Measurements from ENCODE around the gene CDH22.

The CDH22 gene

DNA sequence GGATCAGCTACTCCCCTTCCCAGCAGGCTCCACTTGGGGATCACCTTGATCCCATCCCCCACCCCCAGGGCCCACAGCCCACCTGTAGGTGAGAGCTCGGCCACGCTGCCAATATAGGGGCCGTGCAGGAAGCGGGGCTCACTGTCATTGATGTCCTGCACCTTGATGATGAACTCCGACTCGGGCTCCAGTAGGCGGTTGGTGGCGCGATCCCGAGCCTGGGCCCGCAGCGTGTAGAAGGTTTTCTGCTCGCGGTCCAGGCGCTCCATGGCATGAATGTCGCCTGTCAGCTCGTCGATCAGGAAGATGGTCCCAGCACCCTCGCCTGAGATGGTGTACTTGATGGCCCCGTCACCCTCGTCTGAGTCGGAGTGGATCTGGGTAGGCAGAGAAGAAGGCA is 67.4 kb downstream of the CDH22 start:
- no peak for DNase-seq (ENCODE audit: low spot score)

DNA sequence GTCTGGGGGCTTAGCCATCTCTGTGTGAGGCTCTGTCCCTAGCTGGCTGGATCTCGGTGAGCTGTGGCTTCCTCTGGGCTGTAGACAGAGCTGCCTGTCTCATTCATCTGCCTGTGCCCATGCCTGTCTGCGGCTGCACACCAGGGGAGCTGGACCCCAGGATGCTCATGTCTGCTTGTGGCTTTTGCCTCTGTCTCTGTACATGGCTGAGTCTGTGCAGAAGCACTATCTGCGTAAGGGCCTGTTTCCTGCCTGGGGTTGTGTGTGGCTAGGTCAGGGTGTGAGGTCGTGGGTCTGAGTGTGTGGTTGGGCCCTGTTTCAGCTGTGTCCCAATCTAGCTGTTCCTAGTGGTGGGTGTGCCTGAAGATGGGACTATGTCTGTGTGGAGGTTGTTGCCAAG is 68.2 kb downstream of the CDH22 start:
- DNase-seq (ENCODE audit: low spot score): no peak

DNA sequence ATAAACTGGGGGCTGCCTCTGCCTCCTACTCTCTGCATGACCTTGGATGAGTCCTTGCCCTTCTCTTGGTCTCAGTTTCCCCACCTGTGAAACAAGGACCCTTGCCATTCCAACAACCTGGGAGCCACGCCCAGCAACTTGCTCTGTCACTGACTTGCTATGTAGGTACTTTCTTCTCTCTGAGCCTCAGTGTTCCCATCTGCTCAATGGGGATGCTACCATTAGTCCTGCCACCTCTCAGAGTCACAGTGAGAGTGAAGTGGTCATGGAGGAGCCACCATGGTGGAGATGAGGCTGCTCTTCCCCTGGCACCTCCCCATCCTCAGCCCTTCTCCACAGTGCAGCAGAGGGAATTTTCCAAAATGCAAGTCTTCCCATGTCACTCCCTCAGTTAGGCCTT is 70.6 kb downstream of the CDH22 start:
- no peak for DNase-seq (ENCODE audit: low spot score)

DNA sequence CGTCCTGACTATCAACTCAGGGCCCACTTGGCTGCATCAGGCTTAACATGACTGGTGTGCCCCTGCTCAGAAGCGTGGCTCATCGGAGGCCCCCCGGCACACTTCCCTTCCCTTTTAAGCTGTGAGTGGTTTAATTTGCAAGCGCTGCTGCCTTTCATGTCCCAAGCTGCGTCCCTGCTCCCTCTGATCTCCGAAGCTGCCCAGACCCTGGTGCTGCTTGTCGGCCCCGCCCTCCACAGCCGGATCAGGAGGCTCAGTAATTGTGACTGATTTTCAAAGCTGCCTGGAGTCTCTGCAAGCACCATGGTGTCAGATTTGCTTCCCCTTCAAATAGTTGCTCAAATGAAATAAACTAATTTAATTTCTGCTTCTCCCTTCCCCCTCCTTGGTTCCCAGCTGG is 71.1 kb downstream of the CDH22 start:
- no peak for DNase-seq (ENCODE audit: low spot score)

DNA sequence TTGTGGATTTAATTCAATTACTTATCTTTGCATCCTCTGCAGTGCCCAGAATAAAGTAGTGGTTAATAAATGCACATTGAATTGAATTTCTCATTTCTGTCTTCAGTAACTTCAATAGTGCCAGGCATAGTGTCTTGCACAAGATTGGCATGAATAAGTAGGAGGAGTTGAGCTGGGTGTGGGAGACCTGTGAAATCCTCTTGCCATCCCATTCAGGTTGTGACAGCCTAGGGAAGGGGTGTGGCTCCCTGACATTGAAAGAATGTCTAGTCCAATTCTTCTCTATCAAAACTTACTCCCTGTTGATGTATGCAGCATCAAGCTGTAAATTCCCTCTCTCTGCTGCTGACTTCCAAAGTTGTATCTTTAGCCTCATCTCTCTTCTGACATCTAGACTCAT is 73.2 kb downstream of the CDH22 start:
- DNase-seq (ENCODE audit: low spot score): no peak

DNA sequence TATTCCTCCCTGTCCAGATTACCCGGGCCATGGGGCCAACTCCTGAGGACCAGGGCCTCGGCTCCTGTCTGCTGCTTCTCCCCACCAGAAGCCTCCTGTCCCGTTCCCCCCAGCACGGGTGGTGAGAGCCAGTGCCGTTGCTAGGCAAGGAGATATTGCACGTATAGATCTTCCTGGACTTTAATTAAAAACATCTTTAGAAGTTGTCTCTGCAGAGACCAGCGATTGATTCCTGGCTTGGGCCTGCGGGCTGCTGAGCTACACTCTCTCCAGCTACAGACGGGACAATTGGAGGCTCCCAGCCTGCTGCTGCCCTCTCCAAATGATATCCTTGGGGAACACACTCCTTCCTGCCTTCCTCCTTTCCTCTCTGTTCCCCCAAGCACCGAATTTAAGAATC is 74.6 kb downstream of the CDH22 start:
- DNase-seq (ENCODE audit: low spot score): no peak

DNA sequence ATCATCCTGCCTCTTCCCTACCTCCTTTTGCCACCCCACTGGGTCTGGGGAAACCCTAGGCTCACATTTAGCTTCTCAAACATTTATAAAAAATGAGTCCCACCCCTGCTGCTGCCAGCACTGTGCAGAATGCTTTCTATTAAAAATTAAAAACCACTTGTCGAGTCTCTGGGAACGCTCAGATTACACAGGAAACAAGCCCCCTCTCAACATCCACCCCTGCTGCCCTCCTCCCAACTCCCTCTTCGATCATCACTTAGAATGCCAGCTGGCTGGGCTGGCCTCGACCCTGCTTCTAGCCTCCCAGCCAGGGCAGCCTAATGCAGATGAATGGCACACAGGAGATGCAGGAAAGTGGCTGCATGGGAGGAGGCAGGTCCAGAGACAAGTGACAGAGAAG is 75.8 kb downstream of the CDH22 start:
- no peak for DNase-seq (ENCODE audit: low spot score)

DNA sequence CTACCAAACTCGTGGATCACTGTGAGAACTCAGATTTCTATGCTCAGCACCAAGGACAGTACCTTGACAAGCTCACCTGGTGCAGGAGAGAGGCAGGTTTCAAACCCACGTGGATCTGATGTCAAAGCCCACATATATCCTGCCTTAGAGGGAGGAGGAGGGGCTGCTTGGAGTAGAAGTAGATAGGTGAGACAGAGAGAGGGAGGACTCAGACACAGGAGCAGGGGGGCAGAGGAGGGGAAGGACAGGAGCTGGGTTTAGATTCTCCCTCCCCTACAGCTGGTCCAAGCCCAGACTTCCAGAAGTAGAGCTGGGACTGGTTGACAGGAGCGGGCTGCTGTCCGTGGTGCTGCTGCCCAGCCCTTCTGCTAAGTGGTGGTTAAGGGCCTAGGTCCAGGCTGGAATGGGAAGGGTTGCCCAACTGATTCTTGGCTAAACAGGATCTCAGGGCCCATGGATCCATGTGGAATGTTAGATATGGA is 77.5 kb downstream of the CDH22 start:
- DNase-seq (ENCODE audit: low spot score): peak; percentile 19

DNA sequence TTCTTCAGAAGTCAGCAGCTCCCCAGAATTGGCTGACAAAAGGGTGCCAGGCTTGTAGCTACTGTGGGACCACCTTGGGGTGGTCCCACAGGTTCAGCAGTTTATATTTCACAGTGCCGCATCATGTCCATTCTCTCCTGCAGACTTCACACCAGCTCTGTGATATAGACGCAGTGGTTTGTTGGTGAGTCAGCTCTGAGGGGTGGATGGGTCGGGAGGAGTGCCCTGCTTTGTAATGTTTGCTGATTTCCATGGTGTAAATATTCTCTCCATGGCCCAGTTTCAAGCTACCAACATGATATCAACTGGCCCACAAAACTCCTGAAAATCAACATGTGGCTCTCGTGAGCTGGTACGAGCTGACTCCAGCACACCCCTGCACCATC is 78.2 kb downstream of the CDH22 start:
- DNase-seq (ENCODE audit: low spot score): no peak

DNA sequence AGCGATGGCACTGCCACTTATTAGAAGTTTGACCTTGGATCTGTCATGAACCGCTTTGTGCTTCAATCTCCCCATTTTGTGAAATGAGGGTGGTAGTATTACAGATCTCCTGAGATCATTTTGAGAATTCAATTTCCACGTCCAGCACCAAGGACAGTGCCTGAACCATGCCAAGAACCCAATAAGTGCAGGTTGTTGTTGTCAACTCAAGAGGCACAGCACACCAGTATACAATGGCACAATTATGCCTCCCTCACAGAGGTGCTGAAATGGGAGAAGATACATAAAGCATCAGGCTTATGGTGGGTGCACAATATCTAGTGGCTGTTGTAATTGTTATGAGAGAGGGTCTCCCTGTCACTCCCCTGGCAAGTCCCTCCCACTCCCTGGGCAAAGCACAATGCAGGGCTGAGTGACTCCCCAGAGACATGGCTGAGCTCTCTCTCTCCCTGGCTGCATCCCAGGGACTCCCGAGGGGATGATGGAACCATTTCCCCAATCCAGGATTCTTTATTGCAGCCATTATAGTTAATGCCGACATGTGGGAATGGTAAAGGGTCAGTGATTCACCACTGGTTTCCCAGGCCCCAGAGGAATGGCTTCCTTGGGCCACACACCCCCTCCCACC is 78.7 kb downstream of the CDH22 start:
- DNase-seq (ENCODE audit: low spot score): no peak

DNA sequence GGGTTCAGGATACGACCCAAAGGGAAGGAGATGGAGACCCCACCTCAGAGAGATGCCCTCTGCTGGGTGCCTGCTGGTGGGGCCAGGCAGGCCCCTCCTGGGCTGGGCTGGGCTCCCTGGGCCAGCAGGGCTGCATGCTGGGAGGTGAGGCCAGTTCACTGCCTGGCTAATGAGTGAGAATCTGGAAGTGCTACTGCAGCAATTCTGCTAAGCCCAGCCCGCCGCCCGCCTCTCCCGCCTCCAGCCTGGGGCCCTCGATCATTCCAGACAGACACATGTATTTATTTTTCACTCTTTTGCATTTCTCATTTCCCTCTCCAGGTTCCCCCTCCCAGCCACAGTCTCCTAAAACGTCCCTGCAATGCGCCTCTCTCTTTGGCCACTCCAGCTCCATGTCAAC is 79.6 kb downstream of the CDH22 start:
- DNase-seq (ENCODE audit: low spot score): no peak

DNA sequence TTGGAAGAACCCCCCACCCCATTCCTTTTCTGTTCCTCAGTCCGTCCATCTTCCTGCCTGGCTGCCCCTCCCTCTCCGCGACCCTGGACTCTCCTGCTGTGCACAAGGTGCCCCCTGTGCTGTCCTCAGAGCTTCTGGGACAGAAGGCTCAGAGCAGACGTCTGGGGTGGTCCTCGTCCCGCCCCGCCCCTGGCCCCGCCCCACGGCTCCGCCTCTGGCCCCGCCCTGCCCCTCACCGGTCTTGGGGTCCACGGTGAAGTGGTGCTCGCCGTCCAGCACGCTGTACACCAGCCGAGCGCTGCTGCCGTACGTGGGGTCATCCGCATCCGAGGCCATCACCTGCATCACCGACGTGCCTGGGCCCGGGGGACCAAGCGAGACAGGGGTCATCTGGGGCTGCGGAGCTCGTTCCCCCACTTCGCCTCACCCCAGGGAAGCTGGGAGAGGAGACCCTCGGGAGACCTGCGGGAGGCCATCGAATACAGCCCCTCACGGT is 81.0 kb downstream of the CDH22 start:
- DNase-seq (ENCODE audit: low spot score): no peak

DNA sequence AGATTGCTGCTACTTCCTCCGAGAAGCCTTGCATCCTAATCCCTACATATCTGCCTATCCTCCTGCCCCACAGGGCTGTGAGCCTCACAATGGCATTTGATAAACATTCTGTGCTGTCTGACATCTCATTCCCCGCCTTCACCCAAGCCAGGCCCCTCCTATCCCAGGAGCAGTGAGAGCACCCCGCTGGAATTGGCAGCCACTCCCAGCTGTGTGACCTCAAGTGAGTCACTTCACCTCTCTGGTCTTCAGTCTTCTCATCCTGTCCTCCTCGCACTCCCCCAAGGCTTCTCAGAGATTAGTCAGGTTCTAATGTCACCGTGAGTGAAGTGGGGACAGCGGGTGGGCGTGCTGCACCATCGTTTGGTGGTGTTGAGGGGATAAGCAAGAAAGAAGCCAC is 81.7 kb downstream of the CDH22 start:
- DNase-seq (ENCODE audit: low spot score): peak; percentile 6

DNA sequence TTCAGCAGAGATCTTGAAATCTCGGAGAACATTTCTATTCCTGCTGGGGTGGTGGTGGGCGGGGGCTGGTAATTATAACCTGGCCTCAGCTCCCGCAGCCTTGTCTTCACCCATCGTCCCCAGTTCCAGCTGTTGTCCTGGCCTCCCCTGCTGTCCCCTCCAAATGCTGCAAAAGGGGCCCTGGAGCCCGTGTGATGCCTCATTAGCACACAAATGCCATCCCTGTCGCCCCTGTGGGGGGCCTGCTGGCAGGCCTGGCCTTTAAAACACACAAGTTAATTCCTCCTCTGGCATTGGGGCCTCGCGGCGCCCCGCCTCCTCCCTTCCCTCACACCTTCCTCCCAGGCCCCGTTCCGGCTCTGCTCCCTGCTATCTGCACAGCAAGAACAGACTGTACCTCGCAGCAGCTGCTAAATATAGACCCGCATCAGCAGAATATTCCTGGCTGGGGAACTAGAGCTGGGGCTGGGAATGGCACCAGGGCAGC is 85.7 kb downstream of the CDH22 start:
- no peak for DNase-seq (ENCODE audit: low spot score)

DNA sequence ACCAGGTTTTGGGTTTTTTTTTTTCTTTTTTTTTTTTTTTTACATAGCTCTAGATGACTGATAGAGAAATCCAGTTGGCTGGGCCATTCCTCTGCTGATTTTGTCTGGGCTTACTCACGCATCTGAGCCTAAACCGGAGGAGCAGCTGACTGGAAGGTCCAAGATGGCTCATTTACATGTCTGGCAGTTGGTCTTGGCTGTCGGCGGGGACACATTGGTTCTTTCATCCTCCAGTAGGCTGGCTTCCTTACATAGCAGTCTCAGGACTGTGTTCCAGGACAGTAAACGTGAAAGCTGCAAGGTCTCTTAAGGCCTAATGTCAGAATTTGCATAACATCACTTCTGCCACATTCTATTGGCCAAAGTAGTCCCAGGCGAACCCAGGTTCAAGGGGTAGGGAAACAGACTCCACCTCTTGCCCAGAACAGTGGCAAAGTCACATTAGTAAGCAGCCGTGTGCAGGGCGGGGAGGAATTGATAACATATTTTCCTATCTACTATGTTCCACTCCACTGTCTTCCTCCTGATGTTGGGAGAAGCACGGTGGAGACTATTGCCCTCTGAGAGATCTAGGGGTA is 87.0 kb downstream of the CDH22 start:
- DNase-seq (ENCODE audit: low spot score): no peak

DNA sequence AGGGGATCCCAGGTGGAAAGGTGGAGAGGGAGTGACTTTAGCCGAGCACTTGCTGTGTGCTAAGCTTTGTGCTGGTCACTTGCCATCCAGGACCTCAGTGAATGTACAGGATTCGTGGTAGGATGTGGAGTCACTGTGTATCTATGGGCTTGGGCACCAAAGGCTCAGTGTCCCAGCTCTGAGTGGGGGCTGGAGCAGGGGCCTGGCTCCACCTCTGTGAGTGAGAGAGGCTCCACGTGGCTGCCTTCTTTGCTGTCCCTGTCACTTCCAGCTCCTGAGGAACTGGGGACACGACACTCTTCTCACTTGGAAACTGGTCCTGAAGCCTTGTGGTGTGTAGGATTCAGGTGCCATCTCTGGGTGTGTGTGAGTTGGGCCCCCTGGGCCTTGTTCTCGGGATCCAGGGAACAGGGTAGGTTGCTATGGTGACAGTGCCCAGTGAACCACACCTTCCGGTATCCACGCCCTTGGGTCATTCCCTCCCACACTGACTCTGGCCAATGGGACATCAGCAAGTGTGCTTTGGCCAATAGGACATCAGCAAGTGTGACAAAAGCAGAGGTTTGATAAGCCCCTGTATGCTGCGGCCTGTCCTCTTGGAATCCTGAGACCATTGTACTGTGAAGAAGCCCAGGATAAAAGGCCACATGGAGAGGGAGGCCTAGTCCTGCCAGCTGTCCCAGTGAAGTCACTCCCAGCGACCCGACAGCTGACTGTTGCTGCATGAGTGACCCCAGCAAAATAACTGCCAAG is 87.7 kb downstream of the CDH22 start:
- DNase-seq (ENCODE audit: low spot score): no peak

DNA sequence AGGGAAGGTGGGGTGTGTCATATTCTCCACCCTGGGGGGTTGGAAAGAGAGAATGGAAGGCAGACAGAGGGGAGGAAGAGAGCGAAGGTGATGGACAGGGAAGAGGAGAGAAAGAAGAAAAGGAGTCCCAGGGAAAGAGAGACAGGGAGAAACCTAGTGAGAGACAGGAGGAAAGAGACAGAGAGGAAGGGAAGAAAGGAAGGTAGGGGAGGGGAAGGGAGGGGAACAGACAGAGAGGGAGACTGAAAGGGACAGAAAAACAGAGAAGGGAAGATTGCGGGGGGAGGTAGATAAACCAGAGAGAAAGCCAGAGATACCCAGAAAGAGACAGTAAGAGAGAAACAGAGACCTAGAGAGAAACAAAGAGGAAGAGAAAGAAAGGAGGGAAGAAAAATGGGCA is 88.4 kb downstream of the CDH22 start:
- no peak for DNase-seq (ENCODE audit: low spot score)

DNA sequence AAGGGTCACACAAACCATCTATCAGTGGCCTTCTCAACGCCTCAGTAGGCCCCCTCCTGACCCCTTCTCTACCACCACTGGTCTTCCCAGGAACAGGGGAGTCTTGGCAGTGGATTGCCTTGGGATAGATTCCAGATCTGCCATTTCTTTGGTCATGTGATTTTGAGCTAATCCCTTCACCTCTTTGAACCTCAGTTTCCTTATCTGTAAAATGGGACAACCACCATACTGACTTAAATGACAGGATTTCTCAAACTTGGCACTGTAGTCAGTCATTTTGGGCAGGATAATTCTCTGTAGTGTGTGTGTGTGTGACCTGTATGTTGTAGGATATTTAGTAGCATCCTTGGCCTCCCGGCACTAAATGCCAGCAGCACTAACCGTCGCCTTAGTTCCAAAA is 89.1 kb downstream of the CDH22 start:
- no peak for DNase-seq (ENCODE audit: low spot score)

DNA sequence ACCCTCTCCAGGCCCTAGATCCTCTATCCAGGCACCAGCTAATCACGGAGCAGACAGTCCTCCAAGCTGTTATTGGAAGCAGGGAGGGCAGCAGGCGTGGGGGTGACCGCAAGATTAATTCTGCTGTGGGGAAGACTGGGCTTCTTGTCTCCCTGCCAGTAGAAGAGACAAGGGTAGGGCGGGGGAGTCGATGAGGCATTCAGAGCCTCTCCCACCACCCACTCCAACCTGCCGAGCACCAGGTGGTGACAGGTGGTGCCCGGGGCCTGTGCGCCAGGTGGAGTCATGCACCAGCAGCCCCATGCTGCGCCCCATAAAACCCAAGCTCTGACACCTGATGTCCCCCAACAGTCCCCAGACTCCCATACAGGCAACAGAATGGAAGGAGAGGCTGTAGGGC is 89.6 kb downstream of the CDH22 start:
- DNase-seq (ENCODE audit: low spot score): no peak

DNA sequence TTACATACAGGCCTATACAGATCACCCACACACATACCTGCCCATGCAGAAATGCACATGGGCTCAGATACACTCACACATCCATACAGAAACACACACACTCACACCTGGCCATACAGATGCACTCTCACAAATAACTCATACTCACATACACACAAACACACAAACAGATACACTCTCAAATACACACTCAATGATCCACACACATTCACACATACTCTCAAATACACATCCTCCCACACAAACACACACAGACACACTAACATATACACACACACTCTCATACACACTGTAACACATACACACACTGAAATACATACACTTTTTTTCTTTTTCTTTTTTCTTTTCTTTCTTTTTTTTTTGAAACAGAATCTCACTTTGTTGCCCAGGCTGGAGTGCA is 90.7 kb downstream of the CDH22 start:
- DNase-seq (ENCODE audit: low spot score): no peak

DNA sequence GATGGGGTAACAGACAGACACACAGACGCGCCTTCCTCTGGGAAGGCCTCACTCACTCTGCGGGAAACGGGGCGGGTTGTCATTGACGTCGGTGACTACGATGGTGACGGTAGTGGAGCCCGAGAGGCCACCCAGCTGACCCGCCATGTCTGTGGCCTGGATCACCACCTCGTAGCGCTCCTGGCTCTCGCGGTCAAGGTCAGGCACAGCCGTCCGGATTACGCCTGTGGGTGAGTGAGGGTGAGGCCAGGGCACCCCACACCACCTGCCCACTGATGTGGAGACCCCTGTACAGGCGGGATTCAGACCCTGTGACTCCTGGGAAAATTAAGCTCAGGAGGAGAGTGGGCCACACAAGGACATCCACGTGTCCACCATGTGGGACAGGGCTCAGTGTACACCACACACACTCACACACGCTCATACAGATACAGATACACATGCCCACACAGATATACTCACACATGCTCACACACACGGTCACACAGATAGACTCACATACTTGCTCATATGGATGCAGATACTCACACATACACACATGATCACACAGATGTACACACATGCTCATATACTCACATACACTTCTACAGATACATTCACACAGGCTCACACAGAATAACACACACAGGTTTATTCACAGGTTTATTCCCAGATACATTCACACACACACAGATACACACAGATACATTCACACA is 91.4 kb downstream of the CDH22 start:
- DNase-seq (ENCODE audit: low spot score): no peak

DNA sequence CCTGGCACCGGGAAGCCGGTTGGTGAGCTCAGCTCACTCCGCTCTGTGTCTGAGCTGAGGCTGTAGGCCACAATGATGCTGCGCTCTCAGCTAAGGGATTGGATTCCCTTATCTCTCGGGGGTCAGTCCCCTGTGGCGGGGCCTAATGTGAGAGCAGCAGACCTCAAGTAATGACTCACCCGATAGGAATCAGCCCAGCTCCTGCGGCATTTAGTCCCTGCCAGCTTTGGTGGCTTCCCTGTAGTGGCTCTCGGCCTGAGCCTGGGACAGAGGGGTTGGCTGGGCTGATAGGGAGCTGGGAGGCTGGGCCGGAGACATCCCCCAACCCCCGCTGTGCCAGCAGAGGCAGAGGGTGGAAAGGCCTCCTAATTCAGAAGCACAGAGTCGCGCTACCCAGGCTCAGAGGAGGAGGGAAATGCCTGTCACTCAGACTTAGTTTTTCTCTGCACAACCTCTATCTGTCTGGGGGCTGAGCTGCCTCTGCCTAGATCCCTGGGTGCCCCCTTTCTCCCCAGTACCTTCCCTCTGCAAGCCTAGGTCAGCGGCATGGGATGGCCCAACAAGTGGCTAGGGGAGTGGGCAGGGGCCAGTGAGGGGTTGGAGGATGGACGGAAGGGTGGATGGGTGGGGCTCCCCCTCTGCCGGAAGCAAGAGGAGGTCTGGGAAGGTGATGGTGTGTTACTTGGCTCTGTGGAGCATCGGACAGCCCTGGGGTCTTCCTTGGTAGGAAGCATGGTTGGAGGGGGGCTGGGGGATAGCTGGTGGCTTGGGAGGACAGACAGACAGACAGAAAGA is 92.2 kb downstream of the CDH22 start:
- DNase-seq (ENCODE audit: low spot score): peak; percentile 63

Data from LoVo (cell line).